Measurements from ENCODE around the gene ENDOU. TPM values are rescaled to one million over a fixed set of nuclear protein-coding genes. Genes with fewer than 3 reads are reported as not detected.
A peak's percentile ranks its signal among the peaks of the same experiment; 100 is the strongest.

The ENDOU gene
- total and polyA plus RNA-seq, 2 experiments from 2014 or later, result 0.24 to 1.3 TPM

- H3K9me3 ChIP-seq (ENCODE audit: low read depth), result no peaks in the 10 kb centered on the region
- no peaks in the 10 kb centered on the region for H3K36me3 ChIP-seq
- H3K27ac ChIP-seq, result no peak overlapping the region
- peaks cover 5% of the 10 kb centered on the region for H3K4me1 ChIP-seq (ENCODE audit: low read depth)
- H3K4me3 ChIP-seq, result no peak overlapping the region
- TF ChIP-seq CTCF (IDR thresholded peaks at IDR 0.05; ENCODE audit: low read depth, low read length), result no peak
- no peaks in the 10 kb centered on the region for H3K27me3 ChIP-seq
- no peak for DNase-seq (ENCODE audit: low read depth in 1 of 2, low spot score in 1 of 2)
Measured at GRCh38 chr12:47772094-47772660, 46.9 kb upstream of the ENDOU start.

GRCh38 chr12:47771304-47771703, 46.0 kb upstream of the ENDOU start:
- H3K27ac ChIP-seq, result no peak overlapping the region
- H3K4me3 ChIP-seq, result no peak overlapping the region
- peaks cover 5% of the 10 kb centered on the region for H3K4me1 ChIP-seq (ENCODE audit: low read depth)
- no peaks in the 10 kb centered on the region for H3K9me3 ChIP-seq (ENCODE audit: low read depth)
- TF ChIP-seq CTCF (IDR thresholded peaks at IDR 0.05; ENCODE audit: low read depth, low read length), result no peak
- no peaks in the 10 kb centered on the region for H3K36me3 ChIP-seq
- DNase-seq (ENCODE audit: low read depth in 1 of 2, low spot score in 1 of 2), result no peak
- H3K27me3 ChIP-seq, result no peaks in the 10 kb centered on the region

- no peaks in the 10 kb centered on the region for H3K27me3 ChIP-seq
- no peaks in the 10 kb centered on the region for H3K36me3 ChIP-seq
- H3K4me3 ChIP-seq, result no peak overlapping the region
- no peak for TF ChIP-seq CTCF (IDR thresholded peaks at IDR 0.05; ENCODE audit: low read depth, low read length)
- H3K27ac ChIP-seq, result no peak overlapping the region
- DNase-seq (ENCODE audit: low read depth in 1 of 2, low spot score in 1 of 2), result peak in 1 of 2 donors; percentile 68
- H3K9me3 ChIP-seq (ENCODE audit: low read depth), result no peaks in the 10 kb centered on the region
- peaks cover 5% of the 10 kb centered on the region for H3K4me1 ChIP-seq (ENCODE audit: low read depth)
Measured at GRCh38 chr12:47770086-47770726, 44.9 kb upstream of the ENDOU start.

- no peak for DNase-seq (ENCODE audit: low read depth in 1 of 2, low spot score in 1 of 2)
- Histone ChIP-seq H3K4me3 (no peak overlapping the region), H3K4me1 (ENCODE audit: low read depth) (peaks cover 5% of the 10 kb centered on the region), H3K27me3 (no peaks in the 10 kb centered on the region), H3K27ac (no peak overlapping the region), H3K36me3 (no peaks in the 10 kb centered on the region), H3K9me3 (ENCODE audit: low read depth) (no peaks in the 10 kb centered on the region)
- TF ChIP-seq CTCF (IDR thresholded peaks at IDR 0.05; ENCODE audit: low read depth, low read length), result no peak
Measured at GRCh38 chr12:47769234-47770085, 44.2 kb upstream of the ENDOU start.

- peak in 1 of 2 donors; percentile 44 for DNase-seq (ENCODE audit: low read depth in 1 of 2, low spot score in 1 of 2)
- no peak for TF ChIP-seq CTCF (IDR thresholded peaks at IDR 0.05; ENCODE audit: low read depth, low read length)
Measured at GRCh38 chr12:47768323-47768811, 43.1 kb upstream of the ENDOU start.

More at GRCh38 chr12:47768323-47768811, 43.1 kb upstream of the ENDOU start:
- H3K36me3 ChIP-seq, result no peaks in the 10 kb centered on the region
- H3K4me3 ChIP-seq, result no peak overlapping the region
- H3K27me3 ChIP-seq, result no peaks in the 10 kb centered on the region
- H3K9me3 ChIP-seq (ENCODE audit: low read depth), result no peaks in the 10 kb centered on the region
- H3K27ac ChIP-seq, result no peak overlapping the region
- H3K4me1 ChIP-seq (ENCODE audit: low read depth), result peaks cover 5% of the 10 kb centered on the region
